ENCODE measurements around the gene DDIT3. TPM values are rescaled to one million over a fixed set of nuclear protein-coding genes. Genes with fewer than 3 reads are reported as not detected.
"Not testable (repeated sequence)": the region's sequence is repeated elsewhere in the genome, so short reads cannot be mapped to it uniquely, and the experiment has no call there.

Gene DDIT3
- total RNA-seq, 1 donor from 2014 or later: 20.2 TPM

DNA sequence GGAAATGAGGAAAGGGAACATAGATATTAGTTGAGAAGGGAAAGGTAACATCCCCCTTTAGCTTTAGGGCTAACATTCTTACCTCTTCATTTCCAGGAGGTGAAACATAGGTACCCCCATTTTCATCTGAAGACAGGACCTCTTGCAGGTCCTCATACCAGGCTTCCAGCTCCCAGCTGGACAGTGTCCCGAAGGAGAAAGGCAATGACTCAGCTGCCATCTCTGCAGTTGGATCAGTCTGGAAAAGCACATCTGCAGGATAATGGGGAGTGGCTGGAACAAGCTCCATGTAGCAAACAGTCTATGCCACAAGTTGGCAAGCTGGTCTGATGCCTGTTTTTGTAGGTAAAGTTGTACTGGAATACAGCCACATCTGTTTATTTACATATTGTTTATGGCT, 3.1 kb downstream of the DDIT3 start:
- H3K4me3 ChIP-seq (ENCODE audit: low read depth, low read length): no peak overlapping the region
- TF ChIP-seq, protein P1, sequence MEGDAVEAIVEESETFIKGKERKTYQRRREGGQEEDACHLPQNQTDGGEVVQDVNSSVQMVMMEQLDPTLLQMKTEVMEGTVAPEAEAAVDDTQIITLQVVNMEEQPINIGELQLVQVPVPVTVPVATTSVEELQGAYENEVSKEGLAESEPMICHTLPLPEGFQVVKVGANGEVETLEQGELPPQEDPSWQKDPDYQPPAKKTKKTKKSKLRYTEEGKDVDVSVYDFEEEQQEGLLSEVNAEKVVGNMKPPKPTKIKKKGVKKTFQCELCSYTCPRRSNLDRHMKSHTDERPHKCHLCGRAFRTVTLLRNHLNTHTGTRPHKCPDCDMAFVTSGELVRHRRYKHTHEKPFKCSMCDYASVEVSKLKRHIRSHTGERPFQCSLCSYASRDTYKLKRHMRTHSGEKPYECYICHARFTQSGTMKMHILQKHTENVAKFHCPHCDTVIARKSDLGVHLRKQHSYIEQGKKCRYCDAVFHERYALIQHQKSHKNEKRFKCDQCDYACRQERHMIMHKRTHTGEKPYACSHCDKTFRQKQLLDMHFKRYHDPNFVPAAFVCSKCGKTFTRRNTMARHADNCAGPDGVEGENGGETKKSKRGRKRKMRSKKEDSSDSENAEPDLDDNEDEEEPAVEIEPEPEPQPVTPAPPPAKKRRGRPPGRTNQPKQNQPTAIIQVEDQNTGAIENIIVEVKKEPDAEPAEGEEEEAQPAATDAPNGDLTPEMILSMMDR (conservative IDR thresholded peaks at IDR 0.05; ENCODE audit: low read depth, low read length): no peak
- DNase-seq (ENCODE audit: low read depth): no peak

GRCh38 chr12:57516617-57517153, 3.6 kb downstream of the DDIT3 start:
- TF ChIP-seq, protein P1 (conservative IDR thresholded peaks at IDR 0.05; ENCODE audit: low read depth, low read length): no peak
- no peak for DNase-seq (ENCODE audit: low read depth)
- no peak overlapping the region for H3K4me3 ChIP-seq (ENCODE audit: low read depth, low read length)

DNA sequence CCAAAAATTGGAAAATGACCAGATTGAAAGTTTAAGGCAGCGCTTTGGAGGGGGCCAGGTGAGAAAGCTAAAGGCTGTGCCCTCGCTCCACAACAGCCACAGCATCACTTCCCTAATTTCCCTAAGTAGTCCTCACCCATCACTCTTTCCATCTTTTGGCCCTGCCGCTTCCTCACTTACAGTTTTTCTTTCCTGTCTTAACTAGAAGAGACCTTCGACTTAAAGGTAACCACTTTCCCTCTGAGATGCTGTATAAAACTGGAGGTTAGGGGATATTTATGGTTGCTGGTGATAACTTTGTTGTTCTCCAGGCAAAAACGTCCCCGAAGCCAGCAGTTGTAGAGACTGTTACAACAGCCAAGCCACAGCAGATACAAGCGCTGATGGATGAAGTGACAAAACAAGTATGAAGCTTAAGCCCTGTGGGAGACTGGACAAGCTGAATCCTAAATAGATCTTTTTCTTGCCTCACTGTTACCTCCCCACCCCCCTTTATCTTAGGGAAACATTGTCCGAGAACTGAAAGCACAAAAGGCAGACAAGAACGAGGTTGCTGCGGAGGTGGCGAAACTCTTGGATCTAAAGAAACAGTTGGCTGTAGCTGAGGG, 4.3 kb downstream of the DDIT3 start:
- no peak for DNase-seq (ENCODE audit: low read depth)
- TF ChIP-seq, protein P1 (conservative IDR thresholded peaks at IDR 0.05; ENCODE audit: low read depth, low read length): no peak
- H3K4me3 ChIP-seq (ENCODE audit: low read depth, low read length): no peak overlapping the region

DNA sequence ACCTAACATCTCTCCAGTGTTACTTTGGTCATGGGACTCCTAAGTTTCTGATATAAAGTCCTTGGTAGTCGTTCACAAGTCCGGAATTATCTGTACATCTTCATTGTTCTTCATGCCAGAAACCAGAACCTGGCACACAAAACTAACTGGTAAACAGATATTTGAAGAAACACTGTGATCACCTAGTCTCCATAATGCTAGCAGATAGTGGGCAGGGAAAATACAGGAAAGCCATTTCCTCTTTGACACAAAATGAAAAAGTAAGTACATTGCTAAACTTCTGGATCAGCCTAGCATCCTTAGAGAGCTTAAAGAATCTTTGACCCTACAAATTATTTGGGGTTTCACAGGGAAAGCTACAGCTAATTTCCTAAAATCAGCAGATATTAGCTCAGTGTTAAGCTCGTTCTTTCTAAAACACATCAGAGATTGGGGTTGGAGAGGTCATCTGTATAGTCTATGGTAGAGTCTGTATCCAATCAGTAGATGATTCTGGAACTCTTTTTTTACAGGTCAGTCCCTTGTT, 4.8 kb downstream of the DDIT3 start:
- H3K4me3 ChIP-seq (ENCODE audit: low read depth, low read length): no peak overlapping the region
- TF ChIP-seq, protein P1 (conservative IDR thresholded peaks at IDR 0.05; ENCODE audit: low read depth, low read length): no peak
- DNase-seq (ENCODE audit: low read depth): no peak

GRCh38 chr12:57514720-57515407, 5.5 kb downstream of the DDIT3 start:
- TF ChIP-seq, protein P1 (conservative IDR thresholded peaks at IDR 0.05; ENCODE audit: low read depth, low read length): no peak
- DNase-seq (ENCODE audit: low read depth): no peak
- H3K4me3 ChIP-seq (ENCODE audit: low read depth, low read length): no peak overlapping the region

- H3K4me3 ChIP-seq (ENCODE audit: low read depth, low read length); DNase-seq (ENCODE audit: low read depth): not testable (repeated sequence)
Measured at GRCh38 chr12:57514246-57514645, 6.1 kb downstream of the DDIT3 start.

DNA sequence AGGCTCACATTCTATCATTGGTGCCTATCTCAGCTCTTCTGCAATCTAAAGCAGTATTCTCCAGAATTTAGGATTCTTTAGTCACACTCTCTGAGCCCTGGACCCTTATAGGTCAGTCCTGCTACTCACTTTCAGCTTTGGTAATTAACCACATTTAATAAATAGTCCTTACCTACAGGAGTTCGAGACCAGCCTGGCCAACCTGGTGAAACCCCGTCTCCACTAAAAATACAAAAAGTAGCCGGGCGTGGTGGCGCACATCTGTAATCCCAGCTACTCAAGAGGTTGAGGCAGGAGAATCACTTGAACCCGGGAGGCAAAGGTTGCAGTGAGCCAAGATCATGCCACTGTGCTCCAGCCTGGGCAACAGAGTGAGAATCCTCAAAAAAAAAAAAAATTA, 6.6 kb downstream of the DDIT3 start:
- not testable (repeated sequence) for H3K4me3 ChIP-seq (ENCODE audit: low read depth, low read length); DNase-seq (ENCODE audit: low read depth)

GRCh38 chr12:57513266-57513665, 7.0 kb downstream of the DDIT3 start:
- DNase-seq (ENCODE audit: low read depth): no peak
- no peak overlapping the region for H3K4me3 ChIP-seq (ENCODE audit: low read depth, low read length)
- TF ChIP-seq, protein P1 (conservative IDR thresholded peaks at IDR 0.05; ENCODE audit: low read depth, low read length): no peak

Measured in epithelial cell of proximal tubule (primary cell).